GM18873 (cell line): ENCODE data around the gene PRLH.
A peak's percentile ranks its signal among the peaks of the same experiment; 100 is the strongest.

Experiments used
- ATAC-seq: cut with Tn5 transposase; IDR thresholded peaks from one replicate; pipeline ENCODE4 v1.9.1; 2021; ENCODE audit warnings: mild to moderate bottlenecking, moderate library complexity, moderate number of reproducible peaks; ENCODE audit not compliant: unreplicated experiment, low FRiP score

PRLH gene

DNA sequence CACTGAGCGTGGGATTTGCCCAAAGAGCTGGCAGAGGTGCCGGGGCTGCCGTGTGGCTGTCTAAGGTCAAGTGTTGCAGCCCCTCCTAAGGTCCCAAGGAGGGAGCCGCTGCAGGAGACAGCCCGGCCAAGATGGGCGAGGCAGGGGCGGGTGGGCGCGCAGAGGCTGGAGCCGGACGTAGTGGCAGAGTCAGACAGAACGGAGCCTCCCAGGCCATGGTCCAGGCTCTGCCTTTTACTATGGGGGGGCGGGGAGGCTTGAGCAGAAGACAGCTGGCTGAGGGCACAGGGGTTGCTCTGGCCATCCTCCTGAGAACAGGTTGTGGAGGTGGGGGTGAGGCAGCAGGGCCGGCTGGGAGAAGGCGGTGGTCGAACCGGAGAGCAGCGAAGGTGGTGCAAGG, 27.5 kb upstream of the PRLH start:
- no peak for ATAC-seq

DNA sequence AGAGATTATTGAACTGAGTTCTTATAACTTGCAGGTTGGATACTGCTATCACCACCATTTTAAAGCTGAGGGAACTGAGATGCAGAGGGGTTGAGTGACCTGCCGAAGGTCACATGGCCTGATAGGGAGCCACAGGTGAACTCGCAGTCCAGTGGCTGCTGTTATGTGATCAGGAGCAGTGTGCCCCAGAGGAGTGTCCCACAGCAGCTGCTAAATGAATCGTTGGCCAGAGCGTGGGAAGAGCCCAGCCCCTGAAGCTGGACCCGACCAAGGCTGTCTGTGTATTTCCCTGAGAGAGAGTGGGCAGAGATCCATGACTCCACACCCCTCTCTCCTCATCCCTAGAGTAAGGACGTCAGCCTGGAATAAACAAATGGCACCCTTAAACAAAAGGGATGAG, 26.7 kb upstream of the PRLH start:
- no peak for ATAC-seq

DNA sequence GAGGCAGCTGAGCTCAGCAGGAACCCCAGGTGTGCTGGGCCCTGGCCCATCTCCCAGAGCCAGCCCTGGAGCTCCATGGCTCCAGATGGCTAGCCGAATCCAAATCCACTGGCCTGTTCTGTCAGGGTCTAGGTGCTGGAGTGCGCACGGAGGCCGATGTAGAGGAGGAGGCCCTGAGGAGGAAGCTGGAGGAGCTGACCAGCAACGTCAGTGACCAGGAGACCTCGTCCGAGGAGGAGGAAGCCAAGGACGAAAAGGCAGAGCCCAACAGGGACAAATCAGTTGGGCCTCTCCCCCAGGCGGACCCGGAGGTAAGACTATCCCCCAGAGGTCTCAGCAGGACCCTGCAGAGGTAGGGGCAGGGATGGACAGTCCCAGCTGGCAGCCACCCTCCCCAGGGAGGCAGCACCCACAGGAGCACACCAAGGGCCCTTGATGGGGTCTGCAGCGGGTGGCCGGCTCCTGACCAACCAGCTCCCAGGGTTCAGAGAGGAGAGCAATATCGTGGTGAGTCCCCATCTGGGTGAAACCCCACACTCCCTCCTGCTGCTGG, 26.1 kb upstream of the PRLH start:
- ATAC-seq: no peak

DNA sequence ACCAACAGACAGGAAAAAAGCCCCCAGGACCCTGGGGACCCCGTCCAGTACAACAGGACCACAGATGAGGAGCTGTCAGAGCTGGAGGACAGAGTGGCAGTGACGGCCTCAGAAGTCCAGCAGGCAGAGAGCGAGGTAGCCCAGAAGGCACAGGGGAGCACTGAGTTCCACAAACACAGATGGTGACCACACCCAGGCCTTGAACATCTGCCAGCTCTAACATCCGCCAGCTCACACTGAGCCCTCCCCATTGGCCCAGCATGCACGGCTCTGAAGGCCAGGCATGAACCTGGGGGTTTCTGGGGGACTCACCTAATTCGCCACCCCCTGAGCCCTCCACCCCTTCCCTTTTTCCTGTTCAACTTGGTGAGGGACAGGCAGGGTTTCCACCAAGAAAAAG, 25.6 kb upstream of the PRLH start:
- no peak for ATAC-seq

DNA sequence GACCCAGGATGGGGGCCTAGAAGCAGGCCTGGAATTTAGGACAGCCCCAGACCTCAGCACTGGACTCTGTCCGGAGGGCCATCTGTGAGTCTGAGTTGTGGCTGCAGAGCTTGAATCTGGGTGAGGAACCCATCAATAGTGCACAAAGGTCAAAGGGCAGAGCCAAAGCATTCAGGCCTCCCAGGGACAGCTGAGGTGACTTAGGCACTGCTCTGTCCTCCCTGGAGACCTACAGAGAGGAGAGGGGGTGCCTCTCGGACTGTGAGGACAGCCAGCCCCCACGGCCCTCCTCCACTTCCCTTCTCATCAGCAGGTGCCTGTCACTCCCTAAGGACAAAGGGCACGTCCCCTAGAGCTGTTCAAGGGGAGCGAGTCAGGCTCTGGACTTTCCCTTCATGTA, 25.1 kb upstream of the PRLH start:
- ATAC-seq: no peak

DNA sequence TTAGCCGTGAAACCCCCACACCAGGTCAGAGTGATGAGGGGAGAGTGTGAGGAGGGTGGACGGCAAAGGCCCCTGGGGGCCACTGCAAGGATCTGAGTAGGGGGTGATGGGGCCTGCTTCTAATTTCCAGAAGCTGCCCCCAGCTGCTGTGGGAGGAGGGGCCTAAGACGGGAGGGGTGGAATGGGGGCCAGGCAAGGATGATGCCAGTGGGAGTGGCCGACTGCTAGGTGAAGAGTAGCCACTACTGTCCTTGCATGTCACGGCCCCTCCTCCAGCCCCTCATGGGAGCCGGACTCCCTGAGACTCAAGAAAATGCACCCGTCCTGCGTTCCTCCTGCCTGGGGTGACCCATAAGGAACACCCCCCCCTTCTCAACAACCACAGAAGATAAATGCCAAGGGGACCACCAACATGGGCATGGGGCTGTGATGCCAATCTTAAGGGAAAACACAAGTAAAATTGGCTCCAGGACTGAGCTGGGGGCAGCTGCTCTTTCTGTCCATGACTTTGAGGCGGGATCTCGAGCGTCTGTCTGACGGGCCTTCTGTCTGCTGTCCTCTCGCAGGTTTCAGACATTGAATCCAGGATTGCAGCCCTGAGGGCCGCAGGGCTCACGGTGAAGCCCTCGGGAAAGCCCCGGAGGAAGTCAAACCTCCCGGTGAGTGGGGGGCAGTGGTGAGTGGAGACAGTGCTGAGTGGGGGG, 24.2 kb upstream of the PRLH start:
- ATAC-seq: no peak

DNA sequence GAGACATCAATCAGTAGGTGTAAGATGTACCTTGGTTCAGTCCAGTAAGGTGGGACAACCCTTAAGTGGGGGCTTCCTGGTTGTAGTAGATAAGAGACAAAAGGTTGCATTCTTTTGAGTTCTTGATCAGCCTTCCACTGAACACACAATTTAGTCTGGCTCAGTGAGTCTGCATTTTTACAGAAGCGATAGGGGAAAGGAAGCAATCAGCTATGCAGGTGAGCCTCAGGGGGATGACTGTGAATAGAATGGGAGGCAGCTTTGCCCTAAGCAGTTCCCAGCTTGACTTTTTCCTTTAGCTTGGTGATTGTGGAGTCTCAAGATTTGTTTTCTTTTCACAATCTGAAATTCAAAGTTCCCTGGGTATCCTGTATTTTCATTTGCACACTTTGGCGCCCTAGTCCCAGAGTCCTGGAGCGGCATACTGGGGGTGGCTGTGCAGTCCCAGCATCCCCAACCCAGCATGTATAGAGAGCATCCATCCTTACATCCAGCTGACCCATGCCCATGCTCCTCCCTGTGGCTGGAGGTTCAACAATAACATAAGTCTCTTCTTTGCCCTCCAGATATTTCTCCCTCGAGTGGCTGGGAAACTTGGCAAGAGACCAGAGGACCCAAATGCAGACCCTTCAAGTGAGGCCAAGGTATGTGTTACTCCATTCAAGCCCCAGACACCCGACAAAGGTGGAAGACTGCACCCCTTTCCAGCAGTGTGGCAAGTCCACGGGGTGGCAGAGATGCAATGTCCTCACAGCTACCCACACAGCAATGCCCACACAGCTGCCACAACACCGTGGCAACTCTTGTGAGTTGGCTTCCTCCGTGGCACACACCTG, 20.1 kb upstream of the PRLH start:
- ATAC-seq: no peak

DNA sequence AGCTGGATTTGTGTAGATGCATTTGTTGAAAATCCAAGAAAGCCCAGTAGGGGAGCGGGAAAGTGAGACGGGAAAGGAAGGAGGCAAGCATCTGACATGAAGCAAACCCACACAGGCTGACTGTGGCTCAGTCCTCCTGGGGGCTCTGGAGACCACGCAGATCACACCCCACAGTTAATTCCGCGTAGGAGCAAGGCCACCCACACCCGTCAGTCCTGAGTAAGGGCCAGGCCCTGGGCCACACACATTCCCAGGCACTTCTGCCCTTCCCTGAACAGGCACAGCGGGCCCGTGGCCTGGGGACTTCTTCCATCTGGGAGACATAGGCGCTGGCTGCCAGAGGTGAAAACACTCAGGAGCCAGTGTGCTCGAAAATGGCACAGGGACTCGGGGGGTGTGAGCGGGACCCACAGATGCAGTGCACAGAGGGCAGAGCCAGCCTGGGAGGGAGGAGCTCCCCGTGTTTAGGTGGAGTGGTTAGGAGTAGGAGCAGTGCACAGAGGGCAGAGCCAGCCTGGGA, 19.4 kb upstream of the PRLH start:
- no peak for ATAC-seq

DNA sequence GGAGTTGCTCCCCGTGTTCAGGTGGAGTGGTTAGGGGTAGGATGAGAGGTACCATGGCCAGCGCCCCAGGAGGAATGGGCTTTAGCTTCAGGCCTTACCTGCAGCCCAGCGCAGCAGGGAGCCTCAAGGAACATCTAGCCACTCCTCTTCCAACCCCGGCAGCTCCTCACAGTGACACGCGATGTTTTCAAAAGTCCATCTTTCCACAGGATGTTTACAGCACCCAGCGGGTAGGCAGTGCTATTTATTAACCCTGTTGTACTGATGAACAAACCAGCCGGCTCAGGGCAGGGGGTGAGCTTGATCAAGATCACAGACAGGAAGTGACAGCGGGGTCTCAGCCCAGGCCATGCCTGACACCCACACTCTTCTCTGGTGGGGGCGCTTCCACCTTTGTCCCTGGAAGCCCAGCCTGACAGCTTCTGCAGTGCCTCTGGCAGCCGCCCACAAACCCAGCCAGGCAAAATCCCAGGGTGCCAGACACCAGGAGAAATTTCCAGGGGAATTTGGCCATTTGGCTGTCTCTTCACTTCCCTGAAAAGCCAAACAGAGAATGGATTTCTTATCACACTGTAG, 18.4 kb upstream of the PRLH start:
- no peak for ATAC-seq

DNA sequence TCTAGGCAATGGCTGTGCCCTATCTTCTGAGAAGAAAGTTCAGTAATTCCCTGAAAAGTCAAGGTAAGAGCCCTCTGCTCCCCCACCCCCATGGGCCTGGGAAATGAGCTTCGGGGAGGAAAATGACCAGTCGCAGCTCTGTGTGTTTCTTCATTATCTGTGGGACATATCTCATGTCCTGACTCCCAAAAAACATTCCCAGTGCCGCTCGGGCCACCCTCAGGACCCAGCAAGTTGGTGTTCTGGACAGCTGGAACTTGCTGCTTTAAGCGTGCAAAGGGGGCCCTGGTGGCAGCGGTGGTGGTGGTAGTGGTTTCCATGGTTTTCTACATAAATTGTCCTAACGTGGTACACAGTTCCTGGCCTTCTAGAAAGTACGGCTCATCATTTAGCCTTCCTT, 17.2 kb upstream of the PRLH start:
- ATAC-seq: no peak

DNA sequence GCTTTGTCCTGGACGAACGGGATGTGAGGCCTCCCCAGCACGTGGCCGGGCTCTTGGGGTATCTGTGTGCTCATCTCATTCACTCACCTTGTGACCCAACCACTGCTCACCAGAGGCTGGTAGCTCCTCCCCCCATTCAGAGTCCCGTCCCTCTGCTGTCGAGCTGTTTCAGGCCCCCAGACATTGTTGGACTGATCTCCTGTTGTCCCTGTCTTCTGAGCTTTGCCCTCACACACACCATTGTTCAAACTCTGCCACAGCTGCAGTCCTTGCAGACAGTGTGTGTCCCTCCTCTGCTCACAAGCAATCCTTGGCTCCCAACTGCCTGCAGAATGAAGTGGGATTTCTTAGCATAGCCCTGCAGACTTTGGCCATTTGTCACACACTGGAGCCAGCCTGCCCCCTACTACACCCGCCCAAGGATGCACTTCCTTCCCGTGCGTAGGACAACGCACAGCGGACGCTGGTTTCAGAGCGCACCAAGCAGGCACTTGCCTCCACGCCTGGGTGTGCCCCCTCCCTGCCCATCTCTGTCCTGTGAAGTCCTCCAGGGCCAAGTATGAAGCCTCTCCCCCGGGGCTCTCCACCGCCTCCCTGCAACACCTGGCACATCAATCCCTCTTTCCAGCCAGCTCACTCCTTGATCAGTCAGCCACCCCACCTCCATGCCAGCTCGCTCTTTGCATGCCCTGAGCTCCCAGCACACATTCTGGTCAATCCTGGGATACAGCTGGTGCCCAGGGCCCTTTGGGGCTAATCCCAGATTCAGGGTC, 16.5 kb upstream of the PRLH start:
- ATAC-seq: no peak

DNA sequence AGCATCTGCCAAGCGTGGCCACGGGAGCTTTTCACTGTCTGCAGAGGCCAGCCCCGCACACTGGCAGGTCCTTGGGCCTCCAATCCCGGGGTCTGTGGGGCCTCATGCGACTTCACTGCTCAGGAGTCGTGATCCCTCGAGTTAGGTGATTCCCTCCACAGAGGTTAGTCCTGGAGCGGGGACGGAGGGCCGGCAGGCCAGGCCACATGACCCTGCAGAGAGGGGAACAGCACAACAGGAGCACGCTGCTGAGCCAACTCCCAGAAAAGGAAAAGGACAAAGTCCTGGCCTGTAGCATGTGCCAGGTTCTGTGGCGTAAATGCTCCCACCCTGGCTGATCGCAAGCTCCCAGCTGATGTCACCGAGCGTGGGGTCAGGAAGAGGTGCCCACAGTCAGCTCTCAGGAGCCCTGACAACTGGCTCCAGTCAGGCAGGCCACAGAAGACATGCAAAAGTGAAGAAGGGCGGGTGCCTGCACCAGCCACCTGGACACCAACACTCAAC, 15.3 kb upstream of the PRLH start:
- ATAC-seq: no peak

DNA sequence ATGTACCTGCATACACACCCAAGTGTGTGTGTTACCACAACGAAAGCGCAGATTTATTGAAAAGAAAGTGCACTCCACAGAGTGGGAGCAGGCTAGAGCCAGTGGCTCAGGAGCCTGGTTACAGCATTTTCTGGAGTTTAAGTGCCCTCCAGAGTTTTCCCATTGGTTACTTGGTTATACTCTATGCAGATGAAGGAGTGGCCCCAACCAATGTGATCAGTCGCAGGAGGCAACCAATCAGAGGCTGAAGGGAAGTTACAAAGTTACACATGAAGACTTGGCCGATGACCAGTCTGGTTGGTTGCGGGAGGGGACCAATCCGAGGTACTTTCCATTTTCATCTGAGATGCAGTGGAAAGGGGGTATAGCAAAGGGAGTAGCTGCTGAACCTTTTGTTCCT, 13.5 kb upstream of the PRLH start:
- no peak for ATAC-seq

DNA sequence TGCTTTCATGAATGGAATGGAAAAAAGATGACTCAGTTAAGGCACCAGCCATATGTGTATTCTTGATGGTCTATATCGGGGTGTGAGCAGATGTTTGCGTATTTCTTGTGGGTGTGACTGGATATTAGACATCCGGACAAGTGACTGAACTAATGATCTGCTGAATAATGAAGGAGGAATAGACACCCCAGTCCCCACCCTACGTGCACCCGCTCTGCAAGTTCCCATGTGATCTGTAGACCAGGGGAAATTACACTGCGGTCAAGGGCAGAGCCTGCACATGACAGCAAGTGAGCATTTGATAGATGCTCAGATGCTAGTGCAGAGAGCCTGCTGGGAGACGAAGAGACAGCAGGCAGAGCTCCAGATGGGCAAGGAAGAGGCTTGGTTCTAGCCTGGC, 12.4 kb upstream of the PRLH start:
- no peak for ATAC-seq

DNA sequence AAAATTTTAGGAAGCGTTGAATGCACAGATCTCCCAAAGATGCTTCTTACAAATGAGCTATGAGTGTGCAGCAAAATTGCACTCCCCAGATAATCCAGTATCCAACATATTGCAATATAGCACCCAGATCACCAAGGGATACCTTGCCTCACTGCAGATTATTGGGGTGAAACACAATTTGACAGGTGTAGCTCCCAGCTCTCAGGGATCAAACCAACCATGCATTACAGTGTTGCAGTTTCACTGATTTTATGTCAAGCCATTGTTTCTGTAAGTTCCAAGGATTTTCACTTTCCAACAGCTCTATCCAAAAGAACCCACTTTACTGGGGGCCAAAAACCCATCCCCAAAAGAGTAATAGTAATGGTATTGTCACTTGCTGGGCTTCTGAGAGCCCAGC, 10.8 kb upstream of the PRLH start:
- ATAC-seq: no peak

DNA sequence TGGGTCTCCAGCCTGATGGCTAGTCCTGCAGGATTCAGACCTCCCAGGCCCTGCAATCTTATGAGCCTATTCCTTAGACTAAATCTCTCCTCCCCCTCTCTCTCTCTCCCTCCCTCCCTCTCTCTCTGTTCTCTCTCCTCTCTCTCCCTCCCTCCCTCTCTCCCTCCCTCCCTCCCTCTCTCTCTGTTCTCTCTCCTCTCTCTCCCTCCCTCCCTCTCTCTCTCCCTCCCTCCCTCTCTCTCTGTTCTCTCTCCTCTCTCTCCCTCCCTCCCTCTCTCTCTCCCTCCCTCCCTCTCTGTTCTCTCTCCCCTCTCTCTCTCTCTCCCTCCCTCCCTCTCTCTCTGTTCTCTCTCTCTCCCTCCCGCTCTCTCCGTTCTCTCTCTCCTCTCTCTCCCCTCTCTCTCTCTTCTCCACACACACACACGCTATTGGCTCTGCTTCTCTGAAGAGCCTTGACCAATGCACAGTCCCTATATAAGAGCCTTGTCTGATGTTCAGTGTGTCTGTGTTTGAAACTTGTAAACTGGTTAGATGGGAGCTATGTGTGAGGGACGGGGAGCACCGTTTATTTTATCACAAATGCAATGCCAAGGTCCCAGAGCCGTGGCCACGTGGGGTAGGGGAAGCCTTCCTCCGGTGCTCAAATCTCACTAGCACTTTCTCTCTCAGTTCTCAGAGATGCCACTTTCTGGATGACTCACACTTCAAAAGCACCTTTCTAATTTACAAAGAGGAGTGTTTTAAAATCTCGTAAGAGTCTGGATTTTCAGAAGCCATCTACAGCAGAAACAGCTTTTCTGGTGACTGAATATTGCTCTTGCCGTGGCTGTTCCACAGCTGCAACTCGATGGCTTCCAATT, 9.4 kb upstream of the PRLH start:
- ATAC-seq: peak; percentile 85

DNA sequence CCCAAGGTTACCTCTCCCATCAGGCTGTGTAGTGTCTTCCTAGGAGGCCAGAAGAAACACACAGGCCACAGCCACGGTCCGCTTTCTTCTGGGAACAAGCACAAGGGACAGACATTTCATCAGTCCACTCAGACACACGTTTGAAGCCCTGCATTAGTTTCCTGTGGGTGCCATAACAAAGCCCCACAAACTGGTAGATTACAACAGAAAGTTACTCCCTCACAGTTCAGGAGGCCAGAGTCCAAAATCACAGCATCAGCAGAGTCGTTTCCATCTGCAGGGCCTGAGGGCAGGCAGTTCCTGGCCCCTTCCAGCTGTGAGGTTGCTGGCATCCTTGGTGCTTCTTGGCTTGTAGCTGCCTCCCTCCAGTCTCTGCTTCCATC, 8.8 kb upstream of the PRLH start:
- peak; percentile 19 for ATAC-seq

DNA sequence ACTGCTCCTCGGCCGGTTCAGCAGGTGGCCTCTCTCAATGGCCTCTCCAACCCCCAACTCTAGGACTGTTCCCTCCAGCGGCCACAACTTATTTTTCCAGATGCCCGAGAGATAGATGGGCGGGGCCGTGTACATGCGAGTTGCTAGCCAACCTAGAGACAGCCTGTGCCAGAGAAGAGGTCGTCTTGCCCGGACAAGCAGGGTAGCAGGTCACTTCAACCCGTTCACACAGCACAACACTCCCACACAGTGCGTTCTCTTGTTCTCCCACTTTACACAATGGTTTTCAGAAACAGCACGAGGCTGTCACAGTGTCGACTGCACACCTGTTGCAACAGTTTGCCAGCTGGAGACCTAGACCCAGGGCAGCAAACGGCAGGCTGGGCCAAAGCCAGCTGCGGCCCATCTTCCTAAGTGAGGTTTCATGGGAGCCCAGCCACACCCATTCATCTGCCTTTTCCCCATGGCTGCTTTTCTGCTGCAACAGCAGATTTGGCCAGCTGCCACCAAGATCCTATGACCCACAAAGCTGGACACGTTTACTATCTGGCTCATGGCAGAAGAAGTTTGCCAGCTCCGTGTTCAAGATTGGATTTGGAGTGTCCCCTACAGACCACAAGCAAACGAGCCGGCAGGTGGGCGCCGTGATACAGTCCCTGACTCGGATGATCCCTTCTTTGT, 7.3 kb upstream of the PRLH start:
- ATAC-seq: no peak

DNA sequence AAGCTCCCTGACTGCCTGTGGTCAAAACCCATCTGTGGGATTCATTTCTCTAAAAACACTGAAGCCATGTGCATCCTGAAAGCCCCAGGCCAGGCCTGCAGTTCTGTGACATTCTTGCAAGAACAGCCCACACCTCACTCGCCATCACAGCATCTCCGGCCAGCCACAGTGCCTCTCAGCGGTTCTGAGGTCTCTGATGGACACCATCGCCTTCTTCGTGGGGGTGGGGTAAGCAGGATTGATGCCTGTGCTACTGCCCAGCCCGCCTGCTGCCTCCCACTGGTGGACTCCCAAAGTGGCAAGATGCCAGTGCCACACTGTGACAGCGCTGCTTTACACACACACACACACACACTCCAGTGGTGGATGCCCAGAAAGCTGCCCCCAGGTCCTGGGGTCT, 5.2 kb upstream of the PRLH start:
- ATAC-seq: no peak
